Lower leg skin (tissue), 3 donors: Measurements from ENCODE around the gene TSPAN31.

Experiments
- POLR2A ChIP-seq, 2 donors: fragments of 450-650 bp; IDR thresholded peaks; one replicate each; pipeline ENCODE4 v1.6.1; 2016 to 2017; ENCODE audit warnings: antibody characterized with exemption in 2 of 2, mild to moderate bottlenecking in 1 of 2, moderate library complexity in 1 of 2
- TF ChIP-seq, protein P1 (sequence below), 3 donors: fragments of 450-650 bp; IDR thresholded peaks; one replicate each; pipeline ENCODE4 v1.5.1; 2016; ENCODE audit warnings: antibody characterized with exemption in 3 of 3, mild to moderate bottlenecking in 3 of 3, moderate library complexity in 2 of 3

DNA sequence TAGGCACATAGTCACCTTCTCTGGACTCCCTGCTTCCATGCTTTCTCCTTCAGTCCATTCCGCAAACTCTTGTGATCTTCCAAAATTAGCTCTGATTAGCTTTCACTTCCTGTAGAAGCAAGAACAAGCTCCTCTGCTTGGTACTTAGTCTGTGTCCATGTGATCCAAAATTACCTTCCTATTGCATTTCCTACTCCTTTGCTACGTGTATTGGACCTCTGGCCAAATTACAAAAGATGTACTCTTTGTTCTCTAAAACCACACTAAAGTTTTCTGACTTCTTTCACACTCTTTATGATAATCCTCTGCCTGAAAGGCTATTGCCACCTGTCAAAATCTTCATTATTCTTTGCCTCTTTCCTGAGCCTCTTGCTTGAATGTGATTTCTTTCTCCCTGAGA, 37.0 kb downstream of the TSPAN31 start:
- TF ChIP-seq, protein P1, sequence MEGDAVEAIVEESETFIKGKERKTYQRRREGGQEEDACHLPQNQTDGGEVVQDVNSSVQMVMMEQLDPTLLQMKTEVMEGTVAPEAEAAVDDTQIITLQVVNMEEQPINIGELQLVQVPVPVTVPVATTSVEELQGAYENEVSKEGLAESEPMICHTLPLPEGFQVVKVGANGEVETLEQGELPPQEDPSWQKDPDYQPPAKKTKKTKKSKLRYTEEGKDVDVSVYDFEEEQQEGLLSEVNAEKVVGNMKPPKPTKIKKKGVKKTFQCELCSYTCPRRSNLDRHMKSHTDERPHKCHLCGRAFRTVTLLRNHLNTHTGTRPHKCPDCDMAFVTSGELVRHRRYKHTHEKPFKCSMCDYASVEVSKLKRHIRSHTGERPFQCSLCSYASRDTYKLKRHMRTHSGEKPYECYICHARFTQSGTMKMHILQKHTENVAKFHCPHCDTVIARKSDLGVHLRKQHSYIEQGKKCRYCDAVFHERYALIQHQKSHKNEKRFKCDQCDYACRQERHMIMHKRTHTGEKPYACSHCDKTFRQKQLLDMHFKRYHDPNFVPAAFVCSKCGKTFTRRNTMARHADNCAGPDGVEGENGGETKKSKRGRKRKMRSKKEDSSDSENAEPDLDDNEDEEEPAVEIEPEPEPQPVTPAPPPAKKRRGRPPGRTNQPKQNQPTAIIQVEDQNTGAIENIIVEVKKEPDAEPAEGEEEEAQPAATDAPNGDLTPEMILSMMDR (IDR thresholded peaks at IDR 0.05), result no peak
- no peak for TF ChIP-seq POLR2A (IDR thresholded peaks at IDR 0.05)
